ENCODE results near the gene P3H2. TPM values are rescaled to one million over a fixed set of nuclear protein-coding genes. Genes with fewer than 3 reads are reported as not detected.

P3H2 gene
- total RNA-seq, 5 donors from 2014 or later (not counting 1 experiment from before 2014, with no cell fraction given): 0.16 to 0.50 (median 0.35) TPM; not detected in 2

- no peaks in the 10 kb centered on the region for H3K9me3 Mint-ChIP-seq
- no peak overlapping the region for H3K27ac ChIP-seq (ENCODE audit: low read length)
- H3K36me3 ChIP-seq (ENCODE audit: control insufficient read depth in 2 of 2, extremely low read depth in 1 of 2, insufficient read depth in 1 of 2, low read length in 1 of 2): no peaks in the 10 kb centered on the region
- H3K4me1 ChIP-seq (ENCODE audit: control insufficient read depth in 1 of 2, extremely low read depth in 1 of 2, insufficient read depth in 2 of 2, low read length in 2 of 2): peaks cover 0 to 5% of the 10 kb centered on the region in 2 experiments
- no peaks in the 10 kb centered on the region for H3K9me3 ChIP-seq
- H3K4me3 Mint-ChIP-seq: peak overlapping the region in 1 of 3 donors; percentile 42
- peaks cover 5 to 29% of the 10 kb centered on the region in 2 experiments for H3K27me3 ChIP-seq (replicated peaks in 1 of 2; ENCODE audit: control insufficient read depth in 2 of 2, extremely low read depth in 1 of 2, insufficient read depth in 2 of 2, low read length in 1 of 2)
- DNase-seq (no peak), ATAC-seq (replicated peaks in 1 of 4) (no peak)
- H3K4me3 ChIP-seq (ENCODE audit: control insufficient read depth in 1 of 2, extremely low read depth in 1 of 2, low read length in 1 of 2): no peak overlapping the region
- CTCF ChIA-PET: no interaction called here
- peaks cover 6 to 10% (median 9%) of the 10 kb centered on the region in 3 donors for H3K4me1 Mint-ChIP-seq
- 73% methylated on average over 5 of the region's 12 CpGs for WGBS (ENCODE audit: insufficient coverage)
- POLR2A ChIA-PET: interaction anchor here in 1 of 2 donors (0.6 kb wide), 1 partner anchor 86 kb away, joined by 12 read pairs; no protein-coding TSS in a partner anchor
- H3K36me3 Mint-ChIP-seq: no peaks in the 10 kb centered on the region
- no peak overlapping the region for H3K27ac Mint-ChIP-seq
- peaks cover 45 to 55% of the 10 kb centered on the region in 2 donors for H3K27me3 Mint-ChIP-seq
These were observed 686 bp upstream of the P3H2 start for GRCh38 chr3:190121383-190121782.

- Histone ChIP-seq H3K9me3 (no peaks in the 10 kb centered on the region), H3K4me3 (ENCODE audit: control insufficient read depth in 1 of 2, extremely low read depth in 1 of 2, low read length in 1 of 2) (peak overlapping the region in 1 of 2 donors; percentile 41), H3K4me1 (ENCODE audit: control insufficient read depth in 1 of 2, extremely low read depth in 1 of 2, insufficient read depth in 2 of 2, low read length in 2 of 2) (peaks cover 0 to 5% of the 10 kb centered on the region in 2 experiments), H3K27me3 (replicated peaks in 1 of 2; ENCODE audit: control insufficient read depth in 2 of 2, extremely low read depth in 1 of 2, insufficient read depth in 2 of 2, low read length in 1 of 2) (peaks cover 5 to 29% of the 10 kb centered on the region in 2 experiments), H3K27ac (ENCODE audit: low read length) (no peak overlapping the region), H3K36me3 (ENCODE audit: control insufficient read depth in 2 of 2, extremely low read depth in 1 of 2, insufficient read depth in 1 of 2, low read length in 1 of 2) (no peaks in the 10 kb centered on the region)
- Mint-ChIP-seq H3K36me3 (no peaks in the 10 kb centered on the region), H3K9me3 (no peaks in the 10 kb centered on the region), H3K27me3 (peaks cover 49 to 55% of the 10 kb centered on the region in 2 donors), H3K4me1 (peaks cover 6 to 10% (median 9%) of the 10 kb centered on the region in 3 donors), H3K4me3 (peak overlapping the region in 1 of 3 donors; percentile 42), H3K27ac (no peak overlapping the region)
- WGBS (ENCODE audit: insufficient coverage): 5% methylated on average over 6 of the region's 13 CpGs
- POLR2A ChIA-PET: interaction anchor here in 1 of 2 donors (0.5 kb wide), 1 partner anchor 270 kb away, joined by 3 read pairs; no protein-coding TSS in a partner anchor
- CTCF ChIA-PET: no interaction called here
- ATAC-seq (replicated peaks in 1 of 4): no peak
- no peak for DNase-seq
These were observed 322 bp upstream of the P3H2 start for GRCh38 chr3:190121061-190121377.

- peaks cover 0 to 5% of the 10 kb centered on the region in 2 experiments for H3K4me1 ChIP-seq (ENCODE audit: control insufficient read depth in 1 of 2, extremely low read depth in 1 of 2, insufficient read depth in 2 of 2, low read length in 2 of 2)
- H3K27me3 Mint-ChIP-seq: peaks cover 47 to 54% of the 10 kb centered on the region in 2 donors
- DNase-seq (no peak), ATAC-seq (replicated peaks in 1 of 4) (no peak)
- H3K9me3 Mint-ChIP-seq: no peaks in the 10 kb centered on the region
- ChIA-PET CTCF (no interaction called here), POLR2A (no interaction called here)
- H3K36me3 Mint-ChIP-seq: no peaks in the 10 kb centered on the region
- peak overlapping the region; percentile 29 to 80 (median 50) for H3K4me3 Mint-ChIP-seq
- H3K4me3 ChIP-seq (ENCODE audit: control insufficient read depth in 1 of 2, extremely low read depth in 1 of 2, low read length in 1 of 2): no peak overlapping the region
- H3K4me1 Mint-ChIP-seq: peaks cover 6 to 10% (median 9%) of the 10 kb centered on the region in 3 donors
- H3K9me3 ChIP-seq: no peaks in the 10 kb centered on the region
- WGBS (ENCODE audit: insufficient coverage): 12% methylated on average over 6 of the region's 9 CpGs
- H3K27ac ChIP-seq (ENCODE audit: low read length): no peak overlapping the region
- no peaks in the 10 kb centered on the region for H3K36me3 ChIP-seq (ENCODE audit: control insufficient read depth in 2 of 2, extremely low read depth in 1 of 2, insufficient read depth in 1 of 2, low read length in 1 of 2)
- no peak overlapping the region for H3K27ac Mint-ChIP-seq
- peaks cover 5 to 29% of the 10 kb centered on the region in 2 experiments for H3K27me3 ChIP-seq (replicated peaks in 1 of 2; ENCODE audit: control insufficient read depth in 2 of 2, extremely low read depth in 1 of 2, insufficient read depth in 2 of 2, low read length in 1 of 2)
These were observed 1.0 kb downstream of the P3H2 start for GRCh38 chr3:190119461-190120268.

GRCh38 chr3:190118438-190118837 is 2.3 kb downstream of the P3H2 start:
- Mint-ChIP-seq H3K9me3 (no peaks in the 10 kb centered on the region), H3K36me3 (no peaks in the 10 kb centered on the region), H3K27me3 (peaks cover 48% of the 10 kb centered on the region in 2 donors), H3K4me3 (no peak overlapping the region), H3K4me1 (peaks cover 6 to 10% (median 9%) of the 10 kb centered on the region in 3 donors), H3K27ac (no peak overlapping the region)
- ChIA-PET CTCF (no interaction called here), POLR2A (no interaction called here)
- H3K27ac ChIP-seq (ENCODE audit: low read length): no peak overlapping the region
- no peak overlapping the region for H3K4me3 ChIP-seq (ENCODE audit: control insufficient read depth in 1 of 2, extremely low read depth in 1 of 2, low read length in 1 of 2)
- no peak for ATAC-seq (replicated peaks in 1 of 4)
- no peak for DNase-seq
- H3K36me3 ChIP-seq (ENCODE audit: control insufficient read depth in 2 of 2, extremely low read depth in 1 of 2, insufficient read depth in 1 of 2, low read length in 1 of 2): no peaks in the 10 kb centered on the region
- H3K27me3 ChIP-seq (replicated peaks in 1 of 2; ENCODE audit: control insufficient read depth in 2 of 2, extremely low read depth in 1 of 2, insufficient read depth in 2 of 2, low read length in 1 of 2): peaks cover 5 to 29% of the 10 kb centered on the region in 2 experiments
- no CpG with 5 or more reads among the region's 3 CpGs for WGBS (ENCODE audit: insufficient coverage)
- H3K4me1 ChIP-seq (ENCODE audit: control insufficient read depth in 1 of 2, extremely low read depth in 1 of 2, insufficient read depth in 2 of 2, low read length in 2 of 2): peaks cover 0 to 5% of the 10 kb centered on the region in 2 experiments
- H3K9me3 ChIP-seq: no peaks in the 10 kb centered on the region

GRCh38 chr3:190117981-190118380 is 2.7 kb downstream of the P3H2 start:
- Mint-ChIP-seq H3K27ac (no peak overlapping the region), H3K4me1 (peaks cover 6 to 10% (median 9%) of the 10 kb centered on the region in 3 donors), H3K9me3 (no peaks in the 10 kb centered on the region), H3K27me3 (peaks cover 46 to 50% of the 10 kb centered on the region in 2 donors), H3K4me3 (no peak overlapping the region), H3K36me3 (no peaks in the 10 kb centered on the region)
- ChIA-PET CTCF (no interaction called here), POLR2A (no interaction called here)
- no CpG with 5 or more reads among the region's 2 CpGs for WGBS (ENCODE audit: insufficient coverage)
- Histone ChIP-seq H3K4me1 (ENCODE audit: control insufficient read depth in 1 of 2, extremely low read depth in 1 of 2, insufficient read depth in 2 of 2, low read length in 2 of 2) (peaks cover 0 to 5% of the 10 kb centered on the region in 2 experiments), H3K4me3 (ENCODE audit: control insufficient read depth in 1 of 2, extremely low read depth in 1 of 2, low read length in 1 of 2) (no peak overlapping the region), H3K9me3 (no peaks in the 10 kb centered on the region), H3K27ac (ENCODE audit: low read length) (no peak overlapping the region), H3K27me3 (replicated peaks in 1 of 2; ENCODE audit: control insufficient read depth in 2 of 2, extremely low read depth in 1 of 2, insufficient read depth in 2 of 2, low read length in 1 of 2) (peaks cover 5 to 25% of the 10 kb centered on the region in 2 experiments), H3K36me3 (ENCODE audit: control insufficient read depth in 2 of 2, extremely low read depth in 1 of 2, insufficient read depth in 1 of 2, low read length in 1 of 2) (no peaks in the 10 kb centered on the region)
- DNase-seq: no peak
- no peak for ATAC-seq (replicated peaks in 1 of 4)

GRCh38 chr3:190116551-190117067 is 4.1 kb downstream of the P3H2 start:
- Mint-ChIP-seq H3K9me3 (no peaks in the 10 kb centered on the region), H3K4me3 (no peak overlapping the region), H3K27ac (no peak overlapping the region), H3K36me3 (no peaks in the 10 kb centered on the region), H3K4me1 (peaks cover 6 to 10% (median 9%) of the 10 kb centered on the region in 3 donors), H3K27me3 (peaks cover 39 to 53% of the 10 kb centered on the region in 2 donors)
- Histone ChIP-seq H3K36me3 (ENCODE audit: control insufficient read depth in 2 of 2, extremely low read depth in 1 of 2, insufficient read depth in 1 of 2, low read length in 1 of 2) (no peaks in the 10 kb centered on the region), H3K9me3 (no peaks in the 10 kb centered on the region), H3K4me3 (ENCODE audit: control insufficient read depth in 1 of 2, extremely low read depth in 1 of 2, low read length in 1 of 2) (no peak overlapping the region), H3K4me1 (ENCODE audit: control insufficient read depth in 1 of 2, extremely low read depth in 1 of 2, insufficient read depth in 2 of 2, low read length in 2 of 2) (peaks cover 0 to 5% of the 10 kb centered on the region in 2 experiments), H3K27me3 (replicated peaks in 1 of 2; ENCODE audit: control insufficient read depth in 2 of 2, extremely low read depth in 1 of 2, insufficient read depth in 2 of 2, low read length in 1 of 2) (peaks cover 2 to 17% of the 10 kb centered on the region in 2 experiments), H3K27ac (ENCODE audit: low read length) (no peak overlapping the region)
- ChIA-PET POLR2A (no interaction called here), CTCF (no interaction called here)
- DNase-seq (no peak), ATAC-seq (replicated peaks in 1 of 4) (no peak)
- WGBS (ENCODE audit: insufficient coverage): 60% methylated on average over 2 of the region's 3 CpGs
